Kidney (tissue), 14 donors: ENCODE measurements around the gene TMEM178B. TPM values are rescaled to one million over a fixed set of nuclear protein-coding genes. Genes with fewer than 3 reads are reported as not detected.
A peak's percentile ranks its signal among the peaks of the same experiment; 100 is the strongest.

ENCODE experiments used
- DNase-seq, 5 donors: peaks; one replicate each; pipeline ENCODE4 v3.0.0-alpha.2; 2013 to 2020
- FAIRE-seq: peaks from 2 replicates; lab custom pipeline; 2012; peaks lifted over from hg19 to GRCh38; lab: Jason Lieb, UNC
- H3K27ac ChIP-seq, 2 donors: one replicate each; pipeline ENCODE4 v1.7.0; 2013; ENCODE audit warnings: low read depth in 2 of 2, low read length in 2 of 2, inconsistent platforms in 1 of 2
- H3K27me3 ChIP-seq: one replicate; pipeline ENCODE4 v1.7.1; 2013; ENCODE audit warnings: low read length, inconsistent platforms; ENCODE audit not compliant: control insufficient read depth, insufficient read depth
- H3K36me3 ChIP-seq, 3 donors: one replicate each; pipeline versions ENCODE4 v1.7.0 to v1.7.1; 2013; ENCODE audit warnings: low read length in 3 of 3, control low read depth in 1 of 3, inconsistent platforms in 1 of 3; ENCODE audit not compliant: insufficient read depth in 3 of 3, control insufficient read depth in 2 of 3
- H3K4me1 ChIP-seq, 3 donors: one replicate each; pipeline versions ENCODE4 v1.7.0 to v1.7.1; 2013; ENCODE audit warnings: low read length in 3 of 3, inconsistent platforms in 1 of 3, low read depth in 1 of 3; ENCODE audit not compliant: control insufficient read depth in 2 of 3, insufficient read depth in 2 of 3
- H3K4me3 ChIP-seq, 3 donors: one replicate each; pipeline versions ENCODE4 v1.7.0 to v1.8.1; 2013; ENCODE audit warnings: low read length in 3 of 3, control low read depth in 1 of 3, inconsistent platforms in 1 of 3
- H3K9ac ChIP-seq, 3 donors: one replicate each; pipeline versions ENCODE4 v1.7.0 to v1.7.1; 2013; ENCODE audit warnings: low read length in 3 of 3, control low read depth in 1 of 3, inconsistent platforms in 1 of 3
- H3K9me3 ChIP-seq, 3 donors: one replicate each; pipeline versions ENCODE4 v1.7.0 to v1.7.1; 2013; ENCODE audit warnings: low read length in 3 of 3, control low read depth in 1 of 3, inconsistent platforms in 1 of 3; ENCODE audit not compliant: control insufficient read depth in 2 of 3, insufficient read depth in 1 of 3
- intact Hi-C: fragments of 100-400 bp; cut with DNase I; formaldehyde crosslinking; loops from one replicate; pipeline ENCODE4 v1.11.1; 2022
- polyA plus RNA-seq: library from polyadenylated mRNA; stranded (reverse); fragments of 350-450 nt; fragmentation: Illumina TruSeq; extraction: RNeasy Lipid Tissue Mini Kit (QIAGEN cat#74804); gene quantifications from one replicate; pipeline ENCODE4 v1.2.3, GENCODE V29; 2014; ENCODE audit warnings: low read depth, low replicate concordance; ENCODE audit not compliant: insufficient read depth
- total RNA-seq: library from RNA; stranded (reverse); fragmentation: NEBNext Ultra II Directional; extraction: Animal tissue kit (Norgen Biotek cat#: 25700); gene quantifications from one replicate; pipeline ENCODE4 v1.2.1, GENCODE V29; 2021
- TF ChIP-seq, protein P1 (sequence below): IDR thresholded peaks from 3 replicates; pipeline ENCODE4 v1.5.1; 2012; ENCODE audit warnings: mild to moderate bottlenecking, moderate library complexity, borderline replicate concordance; ENCODE audit not compliant: insufficient read depth; ENCODE audit errors: extremely low read depth
- donor health status: control.
- donor health status: control.
- donor health status: control.
- donor health status: control.
- donor health status: control.
- donor health status: DM: yes; HTN: yes; CAD: no.
- donor health status: Normal renal cell carcinoma (clear cell type).

The TMEM178B gene
- total and polyA plus RNA-seq, 2 donors from 2014 or later = 0.58 to 20.0 TPM

DNA sequence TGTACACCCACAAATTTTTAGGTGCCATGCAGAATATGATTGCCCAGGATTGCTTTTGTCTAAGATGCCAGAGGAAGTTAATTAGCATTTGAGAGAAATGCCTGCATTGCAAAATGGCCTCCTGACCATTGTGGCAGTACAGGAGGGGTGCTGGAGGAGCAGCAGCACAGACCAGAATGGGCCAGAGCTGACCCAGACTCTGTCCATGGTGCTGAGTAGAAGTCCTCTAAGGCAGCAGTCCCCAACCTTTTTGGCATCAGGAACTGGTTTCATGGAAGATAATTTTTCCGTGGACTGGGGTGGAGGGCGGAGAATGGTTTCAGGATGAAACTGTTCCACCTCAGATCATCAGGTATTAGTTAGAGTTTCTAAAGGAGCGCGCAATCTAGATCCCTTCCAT lies 259.6 kb downstream of the TMEM178B start:
- TF ChIP-seq, protein P1, sequence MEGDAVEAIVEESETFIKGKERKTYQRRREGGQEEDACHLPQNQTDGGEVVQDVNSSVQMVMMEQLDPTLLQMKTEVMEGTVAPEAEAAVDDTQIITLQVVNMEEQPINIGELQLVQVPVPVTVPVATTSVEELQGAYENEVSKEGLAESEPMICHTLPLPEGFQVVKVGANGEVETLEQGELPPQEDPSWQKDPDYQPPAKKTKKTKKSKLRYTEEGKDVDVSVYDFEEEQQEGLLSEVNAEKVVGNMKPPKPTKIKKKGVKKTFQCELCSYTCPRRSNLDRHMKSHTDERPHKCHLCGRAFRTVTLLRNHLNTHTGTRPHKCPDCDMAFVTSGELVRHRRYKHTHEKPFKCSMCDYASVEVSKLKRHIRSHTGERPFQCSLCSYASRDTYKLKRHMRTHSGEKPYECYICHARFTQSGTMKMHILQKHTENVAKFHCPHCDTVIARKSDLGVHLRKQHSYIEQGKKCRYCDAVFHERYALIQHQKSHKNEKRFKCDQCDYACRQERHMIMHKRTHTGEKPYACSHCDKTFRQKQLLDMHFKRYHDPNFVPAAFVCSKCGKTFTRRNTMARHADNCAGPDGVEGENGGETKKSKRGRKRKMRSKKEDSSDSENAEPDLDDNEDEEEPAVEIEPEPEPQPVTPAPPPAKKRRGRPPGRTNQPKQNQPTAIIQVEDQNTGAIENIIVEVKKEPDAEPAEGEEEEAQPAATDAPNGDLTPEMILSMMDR = no peak
- Histone ChIP-seq H3K9ac (no peak overlapping the region), H3K27ac (no peak overlapping the region), H3K27me3 (no peaks in the 10 kb centered on the region), H3K4me3 (no peak overlapping the region), H3K4me1 (no peaks in the 10 kb centered on the region), H3K36me3 (no peaks in the 10 kb centered on the region), H3K9me3 (no peaks in the 10 kb centered on the region)
- DNase-seq (peak in 3 of 5 donors; percentile 50 to 62 (median 56)), FAIRE-seq (no peak)
- intact Hi-C loops = no loop called here

DNA sequence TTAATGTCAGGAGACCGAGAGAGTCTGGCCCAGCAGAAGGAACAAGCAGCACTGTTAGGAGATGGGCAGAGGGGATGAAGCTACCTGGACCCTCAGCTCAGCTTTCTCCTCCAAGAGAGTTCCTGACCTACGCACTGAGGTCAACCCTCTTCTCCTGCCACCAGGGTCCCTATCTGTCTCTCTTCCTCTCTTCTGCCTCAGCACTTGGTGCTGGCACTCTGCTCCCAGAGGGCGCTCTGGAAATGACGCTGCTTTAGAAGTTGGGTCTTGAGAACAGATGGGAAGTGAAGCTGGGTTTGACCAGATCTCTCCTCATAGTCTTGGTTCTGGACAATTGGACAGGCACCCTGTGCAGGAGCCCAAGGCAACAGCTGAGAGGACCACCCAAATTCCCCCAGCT lies 261.3 kb downstream of the TMEM178B start:
- no peaks in the 10 kb centered on the region for H3K9me3 ChIP-seq
- no peak overlapping the region for H3K27ac ChIP-seq
- no peaks in the 10 kb centered on the region for H3K4me1 ChIP-seq
- TF ChIP-seq, protein P1 = no peak
- DNase-seq (no peak), FAIRE-seq (no peak)
- no peaks in the 10 kb centered on the region for H3K36me3 ChIP-seq
- no peaks in the 10 kb centered on the region for H3K27me3 ChIP-seq
- H3K9ac ChIP-seq = no peak overlapping the region
- intact Hi-C loops = no loop called here
- H3K4me3 ChIP-seq = no peak overlapping the region

DNA sequence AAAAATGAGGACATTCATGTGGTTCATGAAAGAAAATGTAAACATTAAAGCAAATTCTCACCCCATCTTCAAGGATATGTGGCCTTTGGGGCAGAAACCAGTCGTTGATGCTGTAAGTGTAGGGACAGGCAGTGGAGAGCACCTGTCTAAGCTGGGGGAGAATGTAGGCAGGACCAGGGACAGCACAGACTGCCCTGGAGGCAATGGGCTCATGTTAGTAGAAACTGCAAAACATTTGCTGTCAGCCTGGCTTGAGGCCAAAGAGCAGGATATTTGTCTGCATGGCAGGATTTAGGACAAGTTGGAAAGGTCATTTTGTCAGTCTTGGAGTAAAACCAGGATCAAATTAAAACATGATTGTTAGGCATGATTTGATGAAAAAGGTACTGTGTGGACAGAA lies 265.7 kb downstream of the TMEM178B start:
- no peaks in the 10 kb centered on the region for H3K27me3 ChIP-seq
- no peak overlapping the region for H3K27ac ChIP-seq
- no peaks in the 10 kb centered on the region for H3K36me3 ChIP-seq
- no peak overlapping the region for H3K9ac ChIP-seq
- no peak overlapping the region for H3K4me3 ChIP-seq
- intact Hi-C loops = no loop called here
- TF ChIP-seq, protein P1 = no peak
- H3K4me1 ChIP-seq = no peaks in the 10 kb centered on the region
- FAIRE-seq = no peak
- no peaks in the 10 kb centered on the region for H3K9me3 ChIP-seq
- no peak for DNase-seq

DNA sequence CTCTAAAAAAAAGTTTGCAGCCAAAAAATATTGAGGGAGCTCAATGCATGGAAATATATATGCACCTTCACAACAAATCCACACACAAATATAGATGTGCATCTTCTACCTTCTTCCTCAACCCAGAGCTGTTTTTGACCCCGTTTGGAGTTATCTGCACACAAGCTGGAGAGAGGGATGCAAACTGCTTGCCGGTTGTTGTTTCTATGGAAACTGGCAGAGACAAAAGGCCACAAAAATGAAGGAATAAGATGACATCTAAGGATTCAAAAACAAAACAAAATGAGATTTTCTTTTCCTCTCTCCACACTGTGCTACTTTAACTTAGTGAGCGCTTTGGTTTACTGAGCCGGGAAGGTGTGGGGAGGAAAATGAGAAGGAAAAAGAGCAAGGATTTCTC lies 267.1 kb downstream of the TMEM178B start:
- no peaks in the 10 kb centered on the region for H3K27me3 ChIP-seq
- no peak overlapping the region for H3K9ac ChIP-seq
- H3K27ac ChIP-seq = no peak overlapping the region
- no peaks in the 10 kb centered on the region for H3K4me1 ChIP-seq
- DNase-seq (no peak), FAIRE-seq (no peak)
- intact Hi-C loops = no loop called here
- TF ChIP-seq, protein P1 = no peak
- no peaks in the 10 kb centered on the region for H3K36me3 ChIP-seq
- no peak overlapping the region for H3K4me3 ChIP-seq
- no peaks in the 10 kb centered on the region for H3K9me3 ChIP-seq
